Left ventricle myocardium inferior (tissue), 1 donor: ENCODE results near the gene LRMDA. TPM values are rescaled to one million over a fixed set of nuclear protein-coding genes. Genes with fewer than 3 reads are reported as not detected.

ENCODE experiments used
- DNase-seq: peaks from one replicate; pipeline ENCODE4 v3.0.0-alpha.2; 2020
- H3K27ac ChIP-seq: fragments of 200-600 bp; replicated peaks from 2 replicates; pipeline ENCODE4 v1.8.0; 2021
- H3K27me3 ChIP-seq: fragments of 200-600 bp; 2 replicates; pipeline ENCODE4 v1.8.0; 2021; ENCODE audit warnings: low read depth
- H3K36me3 ChIP-seq: fragments of 200-600 bp; 2 replicates; pipeline ENCODE4 v1.8.0; 2021
- H3K4me1 ChIP-seq: fragments of 200-600 bp; 2 replicates; pipeline ENCODE4 v1.8.0; 2021
- H3K4me3 ChIP-seq: fragments of 200-600 bp; 2 replicates; pipeline ENCODE4 v1.8.0; 2021; ENCODE audit warnings: mild to moderate bottlenecking, moderate library complexity
- H3K9me3 ChIP-seq: fragments of 200-600 bp; replicated peaks from 2 replicates; pipeline ENCODE4 v1.8.0; 2021
- CTCF ChIP-seq: fragments of 200-600 bp; IDR thresholded peaks from 2 replicates; pipeline ENCODE4 v1.8.0; 2021; ENCODE audit warnings: antibody characterized with exemption, mild to moderate bottlenecking, borderline replicate concordance
- intact Hi-C: fragments of 100-400 bp; cut with micrococcal nuclease; formaldehyde crosslinking; loops from one replicate; pipeline ENCODE4 v1.11.0; 2022
- total RNA-seq: library from RNA; stranded (reverse); fragmentation: NEBNext Ultra II Directional; extraction: Animal tissue kit (Norgen Biotek cat#: 25700); gene quantifications from one replicate; pipeline ENCODE4 v1.2.1, GENCODE V29; 2021
- donor health status: DM: no; HTN: yes; CAD: no; lungs with severe emphysema.

The LRMDA gene
- total RNA-seq, 1 donor from 2014 or later = 18.7 TPM

- Histone ChIP-seq H3K27ac (no peak overlapping the region), H3K9me3 (no peaks in the 10 kb centered on the region), H3K36me3 (no peaks in the 10 kb centered on the region), H3K4me3 (no peak overlapping the region), H3K27me3 (no peaks in the 10 kb centered on the region), H3K4me1 (no peaks in the 10 kb centered on the region)
- TF ChIP-seq CTCF = no peak
- intact Hi-C loops = no loop called here
- no peak for DNase-seq
Observed at GRCh38 chr10:75865413-75866299, 434.2 kb downstream of the LRMDA start.

DNA sequence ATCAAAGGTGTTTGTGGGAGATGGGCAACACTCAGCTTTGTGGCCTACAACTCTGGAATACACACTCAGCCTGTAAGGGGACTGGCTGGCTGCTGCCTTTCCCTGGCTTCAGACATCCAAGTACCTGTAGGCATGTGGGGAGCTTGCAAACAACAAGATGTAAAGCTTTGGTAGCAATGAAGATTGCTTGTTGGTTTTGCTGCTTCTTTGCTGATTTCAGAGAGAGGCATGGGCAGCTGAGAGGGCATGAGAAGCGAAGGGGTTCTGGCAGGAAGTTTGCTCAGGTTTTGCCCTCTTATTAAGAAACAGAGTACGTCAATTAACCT is 434.8 kb downstream of the LRMDA start:
- TF ChIP-seq CTCF = no peak
- H3K9me3 ChIP-seq = no peaks in the 10 kb centered on the region
- DNase-seq = no peak
- H3K27me3 ChIP-seq = no peaks in the 10 kb centered on the region
- no peak overlapping the region for H3K4me3 ChIP-seq
- H3K36me3 ChIP-seq = no peaks in the 10 kb centered on the region
- no peaks in the 10 kb centered on the region for H3K4me1 ChIP-seq
- intact Hi-C loops = no loop called here
- H3K27ac ChIP-seq = no peak overlapping the region

DNA sequence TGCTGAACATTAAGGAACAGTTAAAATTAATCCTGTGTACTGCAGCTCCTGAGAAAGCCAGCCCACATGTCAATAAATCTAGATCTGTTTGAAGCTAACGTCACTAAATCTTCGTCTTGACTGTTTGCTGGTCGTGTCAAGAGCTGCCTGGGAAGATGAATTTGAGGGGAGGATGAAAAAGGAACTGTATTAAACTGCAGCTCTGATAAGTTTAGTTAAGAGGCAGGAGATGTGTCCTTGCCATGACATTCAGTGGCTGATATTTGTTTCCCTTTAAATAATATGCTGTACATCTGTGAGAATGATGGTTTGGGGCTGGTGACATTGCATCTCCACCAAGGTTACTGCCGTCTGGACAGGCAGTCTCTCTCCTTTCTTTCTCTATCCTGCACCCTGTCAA is 435.3 kb downstream of the LRMDA start:
- Histone ChIP-seq H3K27me3 (no peaks in the 10 kb centered on the region), H3K27ac (no peak overlapping the region), H3K4me1 (no peaks in the 10 kb centered on the region), H3K36me3 (no peaks in the 10 kb centered on the region), H3K4me3 (no peak overlapping the region), H3K9me3 (no peaks in the 10 kb centered on the region)
- intact Hi-C loops = no loop called here
- no peak for DNase-seq
- TF ChIP-seq CTCF = no peak

- DNase-seq = no peak
- Histone ChIP-seq H3K27ac (no peak overlapping the region), H3K36me3 (no peaks in the 10 kb centered on the region), H3K4me3 (no peak overlapping the region), H3K27me3 (no peaks in the 10 kb centered on the region), H3K4me1 (no peaks in the 10 kb centered on the region), H3K9me3 (no peaks in the 10 kb centered on the region)
- TF ChIP-seq CTCF = no peak
- intact Hi-C loops = no loop called here
Observed at GRCh38 chr10:75868574-75868973, 437.1 kb downstream of the LRMDA start.

DNA sequence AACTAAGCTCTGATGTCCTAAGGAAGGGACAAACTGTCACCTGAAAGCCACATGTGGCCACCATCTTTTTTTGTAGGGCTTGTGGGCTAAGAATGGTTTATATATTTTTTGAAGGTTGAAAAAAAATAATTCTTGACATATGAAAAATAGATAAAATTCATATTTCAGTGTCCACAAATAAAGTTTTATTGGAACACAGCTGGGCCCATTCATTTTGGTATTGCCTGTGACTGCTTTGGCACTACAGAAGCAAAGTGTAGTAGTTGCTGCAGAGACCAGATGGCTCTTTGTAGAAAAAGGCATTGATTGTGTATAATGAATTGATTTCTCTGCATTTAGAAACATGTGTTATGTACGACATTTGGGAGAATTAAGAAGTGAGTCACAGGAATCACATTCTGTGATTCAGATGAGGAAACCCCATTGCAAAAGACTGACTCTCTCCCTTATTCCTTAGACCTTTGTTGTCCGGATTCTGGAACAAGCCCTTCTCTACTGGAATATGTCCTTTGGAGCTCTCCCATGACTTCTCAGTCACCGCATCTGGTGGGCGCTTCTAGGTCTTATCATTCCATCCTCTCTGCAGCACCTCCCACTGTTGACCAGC is 438.7 kb downstream of the LRMDA start:
- no peak for DNase-seq
- intact Hi-C loops = no loop called here
- no peaks in the 10 kb centered on the region for H3K9me3 ChIP-seq
- H3K36me3 ChIP-seq = no peaks in the 10 kb centered on the region
- no peak for TF ChIP-seq CTCF
- H3K4me3 ChIP-seq = no peak overlapping the region
- H3K27me3 ChIP-seq = no peaks in the 10 kb centered on the region
- H3K4me1 ChIP-seq = no peaks in the 10 kb centered on the region
- H3K27ac ChIP-seq = no peak overlapping the region
